Lower leg skin (tissue), 3 donors: Measurements from ENCODE around the gene UGT1A4.

Source experiments
- POLR2A ChIP-seq, 2 donors: fragments of 450-650 bp; IDR thresholded peaks; one replicate each; pipeline ENCODE4 v1.6.1; 2016 to 2017; ENCODE audit warnings: antibody characterized with exemption in 2 of 2, mild to moderate bottlenecking in 1 of 2, moderate library complexity in 1 of 2
- TF ChIP-seq, protein P1 (sequence below), 3 donors: fragments of 450-650 bp; IDR thresholded peaks; one replicate each; pipeline ENCODE4 v1.5.1; 2016; ENCODE audit warnings: antibody characterized with exemption in 3 of 3, mild to moderate bottlenecking in 3 of 3, moderate library complexity in 2 of 3

DNA sequence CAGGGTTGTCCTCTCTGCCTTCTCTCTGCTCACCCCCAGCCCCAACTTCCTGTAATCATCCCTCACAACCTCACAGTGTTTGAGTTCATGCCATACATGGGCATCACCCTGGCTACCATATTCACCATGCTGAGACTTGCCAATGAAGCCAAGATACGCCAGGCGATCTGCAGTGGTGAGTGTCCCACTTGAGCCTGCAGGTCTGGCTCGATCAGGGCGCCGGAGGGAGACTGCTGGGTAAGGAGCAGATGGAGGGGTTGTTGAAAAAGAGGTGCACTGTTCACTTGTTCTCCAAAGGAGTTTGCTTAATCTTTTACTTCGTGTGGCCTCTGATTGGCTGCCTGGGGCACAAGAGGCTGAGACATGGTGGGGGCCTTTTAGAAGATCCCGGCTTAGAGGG is 74.2 kb downstream of the UGT1A4 start:
- TF ChIP-seq, protein P1, sequence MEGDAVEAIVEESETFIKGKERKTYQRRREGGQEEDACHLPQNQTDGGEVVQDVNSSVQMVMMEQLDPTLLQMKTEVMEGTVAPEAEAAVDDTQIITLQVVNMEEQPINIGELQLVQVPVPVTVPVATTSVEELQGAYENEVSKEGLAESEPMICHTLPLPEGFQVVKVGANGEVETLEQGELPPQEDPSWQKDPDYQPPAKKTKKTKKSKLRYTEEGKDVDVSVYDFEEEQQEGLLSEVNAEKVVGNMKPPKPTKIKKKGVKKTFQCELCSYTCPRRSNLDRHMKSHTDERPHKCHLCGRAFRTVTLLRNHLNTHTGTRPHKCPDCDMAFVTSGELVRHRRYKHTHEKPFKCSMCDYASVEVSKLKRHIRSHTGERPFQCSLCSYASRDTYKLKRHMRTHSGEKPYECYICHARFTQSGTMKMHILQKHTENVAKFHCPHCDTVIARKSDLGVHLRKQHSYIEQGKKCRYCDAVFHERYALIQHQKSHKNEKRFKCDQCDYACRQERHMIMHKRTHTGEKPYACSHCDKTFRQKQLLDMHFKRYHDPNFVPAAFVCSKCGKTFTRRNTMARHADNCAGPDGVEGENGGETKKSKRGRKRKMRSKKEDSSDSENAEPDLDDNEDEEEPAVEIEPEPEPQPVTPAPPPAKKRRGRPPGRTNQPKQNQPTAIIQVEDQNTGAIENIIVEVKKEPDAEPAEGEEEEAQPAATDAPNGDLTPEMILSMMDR (IDR thresholded peaks at IDR 0.05), result no peak
- no peak for TF ChIP-seq POLR2A (IDR thresholded peaks at IDR 0.05)
